HG03196 (cell line): Measurements from ENCODE around the gene OR51Q1.

Source experiments
- ATAC-seq: cut with Tn5 transposase; IDR thresholded peaks from one replicate; pipeline ENCODE4 v1.9.1; 2021; ENCODE audit not compliant: unreplicated experiment

OR51Q1 gene

DNA sequence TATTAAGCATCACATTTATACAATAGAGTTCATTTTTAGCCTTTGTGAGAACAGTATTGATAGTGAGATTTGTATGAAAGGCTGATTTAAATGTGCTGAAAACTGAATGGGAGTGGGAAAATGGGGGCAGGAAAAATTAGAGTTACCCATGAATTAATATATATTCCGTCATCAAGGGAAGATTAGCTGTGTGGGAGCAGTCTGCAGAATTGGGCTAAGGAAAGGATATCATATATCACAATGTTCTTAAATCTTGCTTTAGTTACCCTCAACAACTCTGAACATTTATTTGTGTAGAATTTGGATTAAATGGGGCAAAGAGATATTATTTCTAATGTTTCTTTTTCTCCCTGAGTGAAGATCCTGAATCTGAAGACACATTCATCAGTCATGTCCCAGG lies at the start of gene OR51Q1:
TSS of gene OR51Q1 (plus strand) at position 301 of the 400 bp plus-strand sequence. CDS start at position 391, 90 bp downstream.
- ATAC-seq = no peak

DNA sequence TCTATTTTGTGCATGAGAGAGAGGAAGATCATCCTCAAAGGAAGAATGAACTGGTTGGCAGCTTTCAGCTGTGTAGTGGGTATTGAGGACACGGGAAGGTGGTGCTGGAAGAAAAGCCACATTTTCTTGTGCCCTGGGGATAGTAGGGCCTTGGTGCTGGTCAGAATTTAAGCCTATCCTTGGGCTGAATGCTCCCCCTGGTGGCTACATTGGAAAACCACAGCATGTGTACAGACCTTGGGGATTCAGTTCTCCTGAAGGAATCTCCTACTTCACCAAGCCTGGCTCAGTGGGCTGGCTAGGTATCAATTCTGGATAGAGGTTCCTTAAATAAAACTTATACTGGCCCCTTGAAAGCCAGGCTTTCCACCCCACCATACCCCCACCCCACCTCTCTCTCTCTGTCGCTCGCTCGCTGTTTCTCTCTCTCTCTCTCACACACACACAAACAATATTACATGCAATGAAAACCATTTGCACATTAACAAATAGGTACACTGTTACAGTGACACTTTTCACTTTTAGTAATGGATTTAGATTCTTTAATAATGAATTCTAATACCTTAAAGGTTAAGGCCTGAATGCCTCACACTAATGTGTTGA lies 41.1 kb upstream of the OR51Q1 start:
- ATAC-seq = peak; percentile 93

DNA sequence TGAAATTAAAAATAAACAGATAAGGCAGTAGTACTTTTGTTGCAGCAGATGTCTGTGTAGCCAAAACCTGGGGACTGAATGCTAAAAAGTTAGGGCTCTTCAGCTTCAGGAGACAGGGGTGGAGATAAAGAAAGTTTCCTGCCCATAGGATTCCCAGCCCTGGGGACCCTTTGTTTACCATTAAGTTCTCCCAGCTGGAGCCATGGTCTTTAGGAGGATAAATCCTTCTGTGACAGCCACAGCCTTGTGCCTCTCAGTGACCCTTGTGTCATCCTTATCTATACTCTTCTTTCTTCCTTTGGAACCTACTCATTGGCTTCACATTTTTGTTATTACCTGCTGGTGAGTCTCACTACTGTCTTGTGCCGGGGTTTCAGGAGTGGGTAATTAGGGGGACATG lies 38.3 kb upstream of the OR51Q1 start, which contains the start of gene OR51M1:
TSS of gene OR51M1 (plus strand) at position 237 of the 400 bp plus-strand sequence. CDS start 5,587 bp downstream, outside the sequence.
- no peak for ATAC-seq

DNA sequence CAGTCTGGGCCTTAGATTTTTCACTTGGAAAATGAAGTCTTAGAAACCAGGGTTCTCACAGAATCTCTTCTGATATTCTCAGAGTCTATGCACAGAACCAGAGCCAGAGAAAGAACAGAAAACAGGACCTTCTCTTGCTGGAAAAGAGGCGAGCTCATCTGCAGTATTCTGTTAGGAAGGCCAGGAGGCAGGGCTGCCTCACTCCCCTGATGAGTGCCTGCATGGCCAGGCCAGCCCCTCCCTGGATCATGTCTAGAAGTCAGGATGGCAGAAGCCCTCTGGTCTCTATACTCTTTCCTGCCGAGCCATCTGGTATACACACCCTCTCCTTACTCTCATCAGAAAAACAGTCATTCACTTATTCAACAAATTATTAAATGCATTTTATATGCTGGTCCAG lies 37.6 kb upstream of the OR51Q1 start:
- ATAC-seq = no peak

DNA sequence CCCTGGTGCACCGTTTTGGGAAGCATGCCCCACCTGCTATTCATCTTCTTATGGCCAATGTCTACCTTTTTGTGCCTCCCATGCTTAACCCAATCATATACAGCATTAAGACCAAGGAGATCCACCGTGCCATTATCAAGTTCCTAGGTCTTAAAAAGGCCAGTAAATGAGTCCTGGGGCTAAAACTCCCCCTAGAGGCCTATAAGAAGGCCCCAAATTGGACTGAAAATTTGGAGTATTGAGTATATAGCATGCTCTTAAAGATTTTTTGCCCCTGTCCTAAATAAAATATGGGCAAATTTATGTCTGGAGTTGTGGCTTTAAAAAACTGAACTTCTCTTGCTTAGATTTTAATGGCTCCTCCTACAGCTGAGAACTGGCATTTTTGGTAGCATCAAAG lies 31.7 kb upstream of the OR51Q1 start:
- no peak for ATAC-seq

- no peak for ATAC-seq
Observed at GRCh38 chr11:5394091-5394490, 27.8 kb upstream of the OR51Q1 start.

DNA sequence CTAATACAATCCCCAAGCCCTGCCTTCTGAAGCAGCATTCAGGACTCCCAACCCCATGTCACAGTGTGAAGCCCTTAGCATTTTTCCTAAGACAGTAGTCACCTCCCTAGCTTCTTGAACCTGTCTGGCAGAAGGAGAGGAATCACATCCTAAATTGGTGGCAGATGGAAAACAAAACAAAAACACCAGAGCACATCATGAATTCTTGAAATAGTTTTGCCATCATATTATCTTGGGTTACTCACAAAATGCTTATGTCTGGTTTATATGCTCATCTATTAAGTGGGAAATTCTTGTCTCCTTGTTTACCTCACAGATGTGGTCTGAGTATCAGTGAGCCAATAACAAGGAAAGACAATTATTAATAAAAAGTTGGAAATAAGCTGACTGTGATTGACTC lies 23.0 kb upstream of the OR51Q1 start:
- no peak for ATAC-seq

- ATAC-seq = no peak
Observed at GRCh38 chr11:5405173-5405572, 16.7 kb upstream of the OR51Q1 start.

- no peak for ATAC-seq
Observed at GRCh38 chr11:5420993-5421392, 918 bp upstream of the OR51Q1 start.

DNA sequence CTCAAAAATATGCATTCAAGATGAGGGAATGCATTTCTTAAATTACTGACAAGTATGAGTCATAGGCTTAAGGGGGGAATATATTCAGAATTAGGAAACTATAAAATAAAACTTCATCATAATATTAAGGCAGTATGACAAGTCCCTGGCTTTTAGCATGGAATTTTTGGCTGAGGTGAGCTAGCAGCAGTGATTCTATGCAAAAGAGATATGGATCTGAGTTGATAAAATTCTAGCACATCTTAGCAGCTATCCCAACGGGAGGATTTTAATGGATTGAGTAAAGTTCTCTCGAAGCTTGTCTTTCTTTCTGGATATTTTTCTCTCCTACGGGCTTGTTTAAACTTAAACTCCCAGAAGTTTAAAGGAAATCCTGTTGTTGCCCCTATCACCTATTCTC lies 1.2 kb downstream of the OR51Q1 start:
- no peak for ATAC-seq

- ATAC-seq = no peak
Observed at GRCh38 chr11:5441414-5441813, 19.5 kb downstream of the OR51Q1 start, which contains the start of gene OR51I1. OR51I1 (minus strand) TSS chr11:5441514; CDS start chr11:5441514, 0 bp downstream.

DNA sequence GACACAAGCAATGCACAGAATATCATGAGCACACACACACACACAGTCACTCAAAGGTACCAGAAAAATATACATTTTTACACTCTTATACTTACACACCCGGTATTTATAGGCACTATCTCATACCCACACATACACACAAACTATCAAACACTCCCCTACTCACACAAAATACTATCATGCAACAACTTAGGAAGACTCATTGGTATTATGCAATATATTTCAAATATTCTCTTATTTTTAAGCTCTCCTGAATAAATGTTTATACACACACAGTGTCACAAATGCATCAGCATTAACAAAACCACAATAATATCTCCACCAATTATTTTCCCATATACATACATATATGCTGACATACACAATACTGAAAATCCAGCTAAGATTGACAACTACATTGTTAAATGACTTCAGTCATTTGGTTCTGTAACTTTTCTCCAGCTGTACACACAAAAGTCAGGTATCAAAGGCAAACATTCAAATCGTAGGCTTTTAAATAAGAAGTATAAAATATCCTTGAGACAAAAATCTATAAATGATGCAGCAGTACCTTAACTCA lies 22.0 kb downstream of the OR51Q1 start:
- ATAC-seq = no peak

DNA sequence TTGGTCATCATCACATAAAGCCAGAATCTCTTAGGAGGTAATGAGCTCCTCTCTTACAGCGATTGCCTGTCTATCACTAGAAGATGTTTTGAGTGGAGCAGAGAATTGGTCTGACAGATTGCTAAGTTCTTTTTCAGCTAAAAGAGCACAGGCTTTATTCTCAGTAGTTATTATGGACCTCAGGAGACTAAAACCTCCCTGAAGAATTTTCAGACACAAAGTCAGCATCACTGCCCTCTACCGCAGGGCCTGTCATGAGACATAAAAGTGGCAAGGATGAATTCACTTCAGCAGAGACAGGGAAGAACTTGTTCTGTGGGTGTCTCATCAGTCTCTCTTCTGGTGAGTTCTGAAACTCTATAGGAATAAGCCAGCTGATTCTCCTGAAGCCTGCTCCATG lies 27.1 kb downstream of the OR51Q1 start, which contains the start of gene OR51I2:
TSS of gene OR51I2 (plus strand) at position 301 of the 400 bp plus-strand sequence. CDS start 4,166 bp downstream, outside the sequence.
- ATAC-seq = no peak

- no peak for ATAC-seq
Observed at GRCh38 chr11:5449432-5449831, 27.5 kb downstream of the OR51Q1 start.

DNA sequence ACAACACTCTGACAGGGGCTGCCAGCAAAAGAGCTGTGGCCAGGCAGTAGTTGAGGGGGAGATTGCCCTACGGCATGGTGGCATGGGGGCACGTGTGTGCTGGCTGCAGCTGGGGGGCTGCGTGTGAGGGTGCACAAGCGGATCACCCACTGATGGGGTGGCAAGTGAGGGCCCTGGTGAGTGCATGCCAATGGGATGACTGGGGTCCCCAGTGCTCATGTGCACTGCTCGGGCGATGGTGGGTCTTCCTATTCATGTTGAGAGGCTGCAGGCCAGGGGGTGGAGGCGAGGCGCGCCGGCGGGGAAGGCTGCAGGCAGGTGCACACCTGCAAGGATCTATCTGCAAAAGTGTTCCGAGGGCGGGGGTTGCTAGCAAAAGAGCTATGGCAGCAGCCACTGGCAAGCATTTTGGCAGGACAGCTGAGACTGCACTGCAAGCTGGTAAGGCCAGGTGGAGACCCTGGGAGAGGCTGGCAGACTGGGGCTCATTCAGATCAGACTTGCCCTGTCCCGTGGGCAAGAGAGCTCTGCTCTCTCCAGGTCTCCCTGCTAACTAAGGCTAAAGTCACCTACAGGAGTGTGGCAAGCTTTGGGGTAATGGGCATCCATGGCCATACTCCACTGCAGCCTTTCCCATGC lies 39.2 kb downstream of the OR51Q1 start:
- no peak for ATAC-seq

GRCh38 chr11:5467527-5467926 lies 45.6 kb downstream of the OR51Q1 start:
- ATAC-seq = no peak
